ENCODE measurements around the gene GSG1L. TPM values are rescaled to one million over a fixed set of nuclear protein-coding genes. Genes with fewer than 3 reads are reported as not detected.

Gene GSG1L
- total RNA-seq, 2 donors from 2014 or later = 0.29 TPM; not detected in 1

- Mint-ChIP-seq H3K27ac (no peak overlapping the region), H3K4me1 (no peaks in the 10 kb centered on the region)
- no peak for ATAC-seq (replicated peaks)
These were observed 281.3 kb downstream of the GSG1L start for GRCh38 chr16:27781981-27782880.

GRCh38 chr16:27781195-27781524 is 282.4 kb downstream of the GSG1L start:
- no peaks in the 10 kb centered on the region for H3K36me3 Mint-ChIP-seq (ENCODE audit: low read depth)
- no peaks in the 10 kb centered on the region for H3K9me3 Mint-ChIP-seq
- no peak overlapping the region for H3K27ac Mint-ChIP-seq
- H3K27me3 Mint-ChIP-seq = no peaks in the 10 kb centered on the region
- no peak for ATAC-seq (replicated peaks)
- H3K4me3 Mint-ChIP-seq = no peak overlapping the region
- H3K4me1 Mint-ChIP-seq = no peaks in the 10 kb centered on the region

More at GRCh38 chr16:27781981-27782880, 281.3 kb downstream of the GSG1L start:
- Mint-ChIP-seq H3K36me3 (ENCODE audit: low read depth) (no peaks in the 10 kb centered on the region), H3K4me3 (no peak overlapping the region), H3K9me3 (no peaks in the 10 kb centered on the region), H3K27me3 (no peaks in the 10 kb centered on the region)

DNA sequence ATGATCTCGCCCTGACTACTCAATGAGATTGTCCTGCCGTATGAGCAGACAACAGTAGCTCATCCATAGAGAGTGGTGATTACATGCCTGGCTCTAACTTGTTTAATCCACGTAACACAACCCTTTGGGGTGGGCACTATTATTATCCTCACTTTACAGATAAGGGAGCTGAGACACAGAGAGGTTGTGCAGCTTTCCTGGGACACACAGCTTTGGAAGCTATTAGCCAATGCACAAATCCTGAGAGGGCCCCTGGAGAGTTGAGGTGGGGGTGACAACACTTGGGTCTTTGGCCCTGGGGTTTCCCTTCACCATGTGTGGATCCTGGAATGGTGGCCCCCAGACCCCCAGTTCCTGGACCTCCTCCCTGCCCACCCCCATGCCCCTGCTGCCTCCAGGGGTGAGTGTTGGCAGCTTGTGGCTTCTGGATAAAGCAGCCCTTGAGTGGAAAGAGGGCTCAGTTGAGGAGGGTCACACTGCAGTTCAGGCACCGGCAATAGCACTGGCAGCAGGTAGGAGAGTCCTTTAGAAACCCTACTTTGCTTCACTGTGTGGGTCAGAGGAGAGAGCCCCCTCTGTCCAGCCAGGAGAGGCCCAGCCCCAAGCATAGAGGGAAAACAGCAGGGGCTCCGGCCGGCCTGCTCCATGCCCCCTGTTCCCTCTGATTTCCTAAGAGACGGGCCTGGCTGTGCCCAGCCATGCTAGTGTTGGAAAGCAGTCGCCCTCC is 282.9 kb downstream of the GSG1L start:
- Mint-ChIP-seq H3K27ac (no peak overlapping the region), H3K4me1 (no peaks in the 10 kb centered on the region), H3K9me3 (no peaks in the 10 kb centered on the region), H3K36me3 (ENCODE audit: low read depth) (no peaks in the 10 kb centered on the region), H3K27me3 (no peaks in the 10 kb centered on the region), H3K4me3 (no peak overlapping the region)
- ATAC-seq (replicated peaks) = no peak

- Mint-ChIP-seq H3K27ac (no peak overlapping the region), H3K36me3 (ENCODE audit: low read depth) (no peaks in the 10 kb centered on the region), H3K4me3 (no peak overlapping the region), H3K27me3 (no peaks in the 10 kb centered on the region), H3K9me3 (no peaks in the 10 kb centered on the region), H3K4me1 (no peaks in the 10 kb centered on the region)
- ATAC-seq (replicated peaks) = no peak
These were observed 283.8 kb downstream of the GSG1L start for GRCh38 chr16:27779641-27780164.

GRCh38 chr16:27778926-27779570 is 284.5 kb downstream of the GSG1L start:
- no peak for ATAC-seq (replicated peaks)
- Mint-ChIP-seq H3K27me3 (no peaks in the 10 kb centered on the region), H3K4me1 (no peaks in the 10 kb centered on the region), H3K27ac (no peak overlapping the region), H3K4me3 (no peak overlapping the region), H3K9me3 (no peaks in the 10 kb centered on the region), H3K36me3 (ENCODE audit: low read depth) (no peaks in the 10 kb centered on the region)

DNA sequence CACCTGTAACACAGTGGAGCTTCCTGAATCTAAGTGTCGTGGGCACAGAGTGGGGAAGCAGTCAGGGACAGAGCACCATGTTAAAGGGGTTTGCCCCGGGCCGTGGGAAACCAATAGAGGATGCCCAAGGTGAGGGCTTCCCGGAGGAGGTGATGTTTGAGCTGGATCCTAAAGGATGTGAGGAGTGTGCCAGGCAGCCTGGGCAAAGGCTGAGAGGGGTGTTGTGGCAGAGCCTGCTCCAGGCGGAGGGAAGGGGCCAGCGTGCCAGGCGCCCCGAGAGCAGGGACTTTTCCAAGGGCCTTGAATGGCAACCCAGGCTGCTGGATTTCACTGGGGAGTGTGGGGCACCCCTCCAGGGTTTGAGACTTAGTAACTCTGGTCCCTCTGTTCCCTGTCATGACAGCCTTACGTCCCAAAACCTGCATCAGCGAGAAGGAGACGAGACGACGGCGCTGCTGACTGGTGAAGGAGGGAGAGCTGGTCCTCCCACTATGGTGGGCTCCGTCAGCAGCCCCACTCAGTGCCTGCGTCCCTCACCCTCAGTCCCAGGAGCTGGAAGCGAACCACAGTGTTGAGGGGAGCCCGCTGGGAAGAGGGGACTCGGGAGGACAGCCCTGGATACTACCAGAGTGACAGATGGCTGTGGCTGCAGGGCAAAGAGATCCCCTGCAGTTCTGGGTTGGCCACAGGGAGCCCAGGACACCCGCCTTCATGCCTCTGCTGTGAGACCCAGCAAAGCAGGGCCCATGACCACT is 285.2 kb downstream of the GSG1L start:
- Mint-ChIP-seq H3K4me1 (no peaks in the 10 kb centered on the region), H3K9me3 (no peaks in the 10 kb centered on the region), H3K27me3 (no peaks in the 10 kb centered on the region), H3K36me3 (ENCODE audit: low read depth) (no peaks in the 10 kb centered on the region), H3K27ac (no peak overlapping the region), H3K4me3 (no peak overlapping the region)
- no peak for ATAC-seq (replicated peaks)

DNA sequence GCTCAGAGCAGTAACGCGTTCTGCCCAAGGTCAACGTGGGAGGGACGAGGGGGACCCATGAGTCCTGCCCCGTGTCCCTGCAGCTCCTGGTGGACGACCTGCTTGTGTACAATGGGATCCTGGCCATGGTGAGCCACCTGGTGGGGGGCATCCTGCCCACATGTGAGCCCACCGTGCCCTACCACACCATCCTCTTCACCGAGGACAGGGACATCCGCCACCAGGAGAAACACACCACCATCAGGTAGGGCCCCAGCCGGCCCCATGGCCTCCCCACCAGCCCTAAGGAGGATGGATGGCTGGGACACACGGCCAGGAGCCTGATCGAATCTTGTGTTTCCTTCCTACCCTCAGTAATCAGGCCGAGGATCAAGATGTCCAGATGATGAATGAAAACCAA is 286.0 kb downstream of the GSG1L start:
- H3K27me3 Mint-ChIP-seq = no peaks in the 10 kb centered on the region
- H3K36me3 Mint-ChIP-seq (ENCODE audit: low read depth) = no peaks in the 10 kb centered on the region
- H3K4me3 Mint-ChIP-seq = no peak overlapping the region

DNA sequence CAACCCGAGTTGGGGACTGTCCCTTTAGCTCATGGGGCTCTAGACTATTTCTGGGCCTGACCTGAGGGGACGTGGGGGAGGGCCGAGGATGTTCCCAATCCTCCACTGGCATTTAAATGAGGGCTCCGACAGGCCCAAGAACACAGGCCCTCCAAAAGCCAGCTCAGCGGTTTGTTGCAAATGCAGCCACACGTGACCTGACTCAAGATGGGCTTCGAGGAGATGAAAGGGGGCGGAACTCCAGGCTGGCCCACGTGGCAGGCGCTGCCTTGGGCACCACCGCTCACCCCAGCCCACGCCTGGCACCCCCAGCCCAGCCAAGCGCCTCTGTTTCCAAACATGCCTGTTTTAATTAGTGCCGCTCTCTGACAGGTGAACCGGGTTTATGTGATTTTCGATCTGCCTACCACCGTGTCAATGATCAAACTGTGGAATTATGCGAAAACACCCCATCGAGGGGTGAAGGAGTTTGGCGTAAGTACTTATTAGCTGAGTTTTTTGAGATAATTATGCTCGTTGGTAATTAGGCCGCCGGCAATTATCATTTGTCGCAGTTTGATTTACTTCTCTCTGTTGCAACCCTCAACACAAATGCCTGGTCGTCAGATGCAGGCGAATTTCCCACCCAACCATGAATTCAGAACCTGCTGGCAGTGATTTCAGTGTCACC is 286.8 kb downstream of the GSG1L start:
- H3K27ac Mint-ChIP-seq = no peak overlapping the region
- H3K9me3 Mint-ChIP-seq = no peaks in the 10 kb centered on the region
- H3K4me3 Mint-ChIP-seq = no peak overlapping the region
- H3K27me3 Mint-ChIP-seq = no peaks in the 10 kb centered on the region
- H3K36me3 Mint-ChIP-seq (ENCODE audit: low read depth) = no peaks in the 10 kb centered on the region
- no peak for ATAC-seq (replicated peaks)
- no peaks in the 10 kb centered on the region for H3K4me1 Mint-ChIP-seq

More for the DNA sequence above, 286.0 kb downstream of the GSG1L start:
- H3K27ac Mint-ChIP-seq = no peak overlapping the region
- H3K4me1 Mint-ChIP-seq = no peaks in the 10 kb centered on the region
- no peak for ATAC-seq (replicated peaks)
- no peaks in the 10 kb centered on the region for H3K9me3 Mint-ChIP-seq

GRCh38 chr16:27775254-27775653 is 288.3 kb downstream of the GSG1L start:
- no peak overlapping the region for H3K27ac Mint-ChIP-seq
- peaks cover 12% of the 10 kb centered on the region for H3K36me3 Mint-ChIP-seq (ENCODE audit: low read depth)
- ATAC-seq (replicated peaks) = no peak
- no peaks in the 10 kb centered on the region for H3K27me3 Mint-ChIP-seq
- H3K4me3 Mint-ChIP-seq = no peak overlapping the region
- no peaks in the 10 kb centered on the region for H3K9me3 Mint-ChIP-seq
- H3K4me1 Mint-ChIP-seq = no peaks in the 10 kb centered on the region

GRCh38 chr16:27774779-27775178 is 288.7 kb downstream of the GSG1L start:
- Mint-ChIP-seq H3K4me1 (no peaks in the 10 kb centered on the region), H3K27me3 (no peaks in the 10 kb centered on the region), H3K27ac (no peak overlapping the region), H3K36me3 (ENCODE audit: low read depth) (peaks cover 14% of the 10 kb centered on the region), H3K9me3 (no peaks in the 10 kb centered on the region), H3K4me3 (no peak overlapping the region)
- no peak for ATAC-seq (replicated peaks)

DNA sequence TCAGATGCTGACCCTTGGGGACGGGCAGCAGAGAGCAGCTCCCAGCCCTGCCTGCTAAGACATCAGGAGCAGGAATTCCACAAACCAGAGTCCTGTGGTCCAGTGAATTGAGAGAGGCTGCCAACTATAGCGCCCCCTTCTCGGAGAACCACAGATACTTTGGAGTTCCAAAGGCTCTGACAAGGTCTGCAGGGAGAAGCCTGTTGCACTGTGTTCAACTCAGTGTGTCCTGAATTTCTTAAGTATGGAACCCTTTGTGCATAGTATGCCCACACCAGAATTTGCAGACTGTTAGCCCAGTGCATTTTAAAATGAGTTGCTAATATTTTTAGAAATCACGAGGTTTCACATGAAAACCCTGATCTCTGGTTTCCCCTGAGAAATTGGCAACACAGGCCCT is 290.2 kb downstream of the GSG1L start:
- Mint-ChIP-seq H3K27ac (no peak overlapping the region), H3K36me3 (ENCODE audit: low read depth) (peaks cover 14% of the 10 kb centered on the region), H3K27me3 (no peaks in the 10 kb centered on the region), H3K4me3 (no peak overlapping the region), H3K9me3 (no peaks in the 10 kb centered on the region), H3K4me1 (no peaks in the 10 kb centered on the region)
- ATAC-seq (replicated peaks) = no peak

DNA sequence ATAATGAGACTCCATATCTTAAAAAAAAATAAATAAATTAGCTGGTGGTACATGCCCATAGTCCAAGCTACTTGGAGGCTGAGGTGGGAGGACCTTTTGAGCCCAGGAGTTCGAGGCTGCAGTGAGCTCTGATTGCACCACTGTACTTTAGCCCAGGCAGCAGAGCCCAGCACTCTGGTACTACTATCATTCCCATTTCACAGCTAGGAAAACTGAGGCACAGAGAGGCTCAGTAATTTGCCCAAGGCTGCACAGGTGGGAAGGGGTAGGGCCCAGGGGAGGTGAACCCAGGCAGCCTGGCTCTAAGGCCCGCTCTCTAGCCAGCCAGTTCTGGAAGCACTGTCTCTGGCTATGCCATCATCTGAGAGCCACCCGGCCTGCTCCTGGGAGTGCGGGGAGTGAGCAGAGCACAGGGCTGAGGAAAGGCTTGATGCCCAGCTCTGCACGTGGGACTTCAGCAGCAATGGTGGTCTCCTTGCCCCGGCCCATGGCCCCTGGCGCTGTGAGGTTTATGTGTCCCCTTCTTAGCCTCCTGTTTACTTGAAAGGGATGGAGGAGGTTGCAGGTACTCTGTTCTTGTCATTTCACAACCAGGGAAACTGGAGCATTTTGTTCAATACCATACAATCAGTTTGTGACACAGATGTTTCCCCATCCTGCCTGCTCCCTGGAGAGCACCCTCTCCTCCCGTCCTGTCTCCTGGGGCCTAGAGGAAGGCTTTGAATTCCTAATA is 291.3 kb downstream of the GSG1L start:
- Mint-ChIP-seq H3K27me3 (no peaks in the 10 kb centered on the region), H3K4me1 (no peaks in the 10 kb centered on the region)

GRCh38 chr16:27771201-27771910 is 292.2 kb downstream of the GSG1L start:
- Mint-ChIP-seq H3K4me1 (no peaks in the 10 kb centered on the region), H3K27ac (no peak overlapping the region), H3K27me3 (no peaks in the 10 kb centered on the region), H3K4me3 (no peak overlapping the region), H3K9me3 (no peaks in the 10 kb centered on the region), H3K36me3 (ENCODE audit: low read depth) (peaks cover 14% of the 10 kb centered on the region)
- ATAC-seq (replicated peaks) = no peak

More for the DNA sequence above, 291.3 kb downstream of the GSG1L start:
- ATAC-seq (replicated peaks) = no peak
- Mint-ChIP-seq H3K9me3 (no peaks in the 10 kb centered on the region), H3K27ac (no peak overlapping the region), H3K36me3 (ENCODE audit: low read depth) (peaks cover 14% of the 10 kb centered on the region), H3K4me3 (no peak overlapping the region)

All from activated T-helper 17 cell treated with anti-CD3 and anti-CD28 coated beads, Interleukin-2, amount 50 U/mL, for 72 hours (primary cell).